Spleen (tissue), 11 donors: ENCODE data around the gene UGT2A1. TPM values are rescaled to one million over a fixed set of nuclear protein-coding genes. Genes with fewer than 3 reads are reported as not detected.

Experiments used
- DNase-seq: peaks from one replicate; pipeline ENCODE4 v3.0.0-alpha.2; 2020
- H3K27ac ChIP-seq, 8 donors: fragments of 200-600 bp; sonication (generic) in 7 of 8; 1 replicate in 4 of 8; 2 replicates in 4 of 8; pipeline versions ENCODE4 v1.5.0 to v1.8.0; 2016 to 2021; ENCODE audit warnings: inconsistent platforms in 4 of 8, mild to moderate bottlenecking in 4 of 8, moderate library complexity in 1 of 8
- H3K27me3 ChIP-seq, 7 donors: fragments of 200-600 bp; sonication (generic) in 6 of 7; replicated peaks in 1 of 7; 1 replicate in 4 of 7; 2 replicates in 3 of 7; pipeline versions ENCODE4 v1.5.0 to v1.8.0; 2016 to 2021; ENCODE audit warnings: inconsistent platforms in 3 of 7, mild to moderate bottlenecking in 1 of 7
- H3K36me3 ChIP-seq, 6 donors: fragments of 200-600 bp; sonication (generic) in 5 of 6; 1 replicate in 4 of 6; 2 replicates in 2 of 6; pipeline versions ENCODE4 v1.5.0 to v1.8.0; 2016 to 2021; ENCODE audit warnings: inconsistent platforms in 2 of 6
- H3K4me1 ChIP-seq, 6 donors: fragments of 200-600 bp; sonication (generic) in 5 of 6; 1 replicate in 3 of 6; 2 replicates in 3 of 6; pipeline versions ENCODE4 v1.5.0 to v1.8.0; 2016 to 2021; ENCODE audit warnings: inconsistent platforms in 3 of 6
- H3K4me3 ChIP-seq, 8 donors: fragments of 200-600 bp; sonication (generic) in 7 of 8; 1 replicate in 4 of 8; 2 replicates in 4 of 8; pipeline versions ENCODE4 v1.5.0 to v1.8.0; 2016 to 2021; ENCODE audit warnings: inconsistent platforms in 4 of 8, mild to moderate bottlenecking in 4 of 8, moderate library complexity in 2 of 8
- H3K9me3 ChIP-seq, 8 donors: fragments of 200-600 bp; sonication (generic) in 7 of 8; 1 replicate in 4 of 8; 2 replicates in 4 of 8; pipeline versions ENCODE4 v1.5.0 to v1.8.0; 2016 to 2021; ENCODE audit warnings: inconsistent platforms in 4 of 8
- CTCF ChIP-seq, 11 experiments: fragments of 200-600 bp in 7 of 11; fragments of 450-650 bp in 4 of 11; sonication (generic) in 4 of 11; IDR thresholded peaks in 8 of 11; conservative IDR thresholded peaks in 3 of 11; 1 replicate in 7 of 11; 2 replicates in 4 of 11; pipeline versions ENCODE4 v1.4.0 to v1.8.0; 2016 to 2021; ENCODE audit warnings: antibody characterized with exemption in 11 of 11, inconsistent platforms in 4 of 11, mild to moderate bottlenecking in 1 of 11
- POLR2A ChIP-seq, 3 donors: fragments of 450-650 bp; IDR thresholded peaks; one replicate each; pipeline ENCODE4 v1.5.1; 2017; ENCODE audit warnings: antibody characterized with exemption in 3 of 3, mild to moderate bottlenecking in 1 of 3
- POLR2AphosphoS5 ChIP-seq, 3 donors: sonication (generic); formaldehyde crosslinking; IDR thresholded peaks; one replicate each; pipeline ENCODE4 v1.5.1; 2017; ENCODE audit warnings: antibody characterized with exemption in 3 of 3
- WGBS, 5 donors: extraction: QIAGEN DNeasy Blood & Tissue Kit in 3 of 5; methylation state at CpG; one replicate each; pipeline versions ENCODE4 v1.1.5 to v1.1.7; 2013 to 2018; 5-methylcytosine and 5-hydroxymethylcytosine counted together
- intact Hi-C: fragments of 100-400 bp; cut with DNase I; formaldehyde crosslinking; loops from one replicate; pipeline ENCODE4 v1.15.0; 2023; ENCODE audit warnings: low total_unique reads
- polyA plus RNA-seq, 3 donors: library from polyadenylated mRNA; stranded (reverse); fragments of 200-250 nt; gene quantifications; one replicate each; pipeline ENCODE4 v1.2.1, GENCODE V29; 2013
- total RNA-seq, 7 donors: library from RNA; depleted of rRNA in 3 of 7; stranded (reverse); fragments of >200 nt in 3 of 7; fragmentation: NEBNext Ultra II Directional in 4 of 7; extraction: Animal tissue kit (Norgen Biotek cat#: 25700) in 4 of 7; gene quantifications; one replicate each; pipeline versions ENCODE4 v1.1.0 to v1.2.1, GENCODE V29; 2016 to 2021
- donor health status: healthy with polysubstance abuse.
- donor health status: DM: no; HTN: no; CAD: no; lungs with moderate emphysema.
- donor health status: DM: no; HTN: no; CAD: no.
- donor health status: Bipolar disorder and iron deficiency.
- donor health status: healthy.
- donor health status: DM: no; HTN: no; CAD: no.
- donor health status: DM: yes; HTN: yes; CAD: no.

The UGT2A1 gene
- total and polyA plus RNA-seq, 10 donors, result not detected

DNA sequence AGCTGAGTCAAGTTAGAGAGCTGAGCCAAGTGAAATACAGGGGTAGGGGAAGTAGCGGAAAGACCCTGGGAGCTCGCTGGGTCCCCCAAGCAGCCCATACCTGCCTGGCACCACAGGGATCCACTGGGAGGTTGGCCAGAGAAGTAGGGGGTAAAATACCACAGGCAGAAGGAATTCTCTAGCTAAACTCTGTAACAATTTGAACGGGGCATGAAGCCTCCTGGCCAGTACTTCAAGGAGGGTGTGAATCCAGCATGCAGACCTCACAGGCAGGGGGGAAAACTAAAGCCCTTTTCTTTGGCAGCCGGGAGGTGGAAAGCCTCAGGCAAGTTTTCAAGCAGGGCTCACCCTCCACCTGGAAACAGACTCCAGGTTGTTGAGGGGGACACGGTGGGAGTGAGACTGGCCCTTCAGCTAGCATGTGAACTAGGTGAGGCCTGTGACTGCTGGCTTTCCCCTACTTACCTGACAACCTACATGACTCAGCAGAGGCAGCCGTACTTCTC lies 3.7 kb upstream of the UGT2A1 start:
- no peaks in the 10 kb centered on the region for H3K4me1 ChIP-seq
- no peak for DNase-seq
- intact Hi-C loops, result no loop called here

GRCh38 chr4:69650872-69651271 lies 2.2 kb downstream of the UGT2A1 start:
- 52 to 91% (median 73%) methylated on average over 3 of the region's 3 CpGs for WGBS, 5 donors
- H3K9me3 ChIP-seq, result no peaks in the 10 kb centered on the region
- DNase-seq, result no peak
- intact Hi-C loops, result no loop called here
- H3K27me3 ChIP-seq, result no peaks in the 10 kb centered on the region
- no peak overlapping the region for H3K4me3 ChIP-seq
- no peaks in the 10 kb centered on the region for H3K36me3 ChIP-seq
- TF ChIP-seq CTCF (IDR thresholded peaks at IDR 0.05 in 8 of 11, conservative IDR thresholded peaks at IDR 0.05 in 3 of 11) (no peak), POLR2AphosphoS5 (IDR thresholded peaks at IDR 0.05) (no peak), POLR2A (IDR thresholded peaks at IDR 0.05) (no peak)
- H3K4me1 ChIP-seq, result no peaks in the 10 kb centered on the region
- no peak overlapping the region for H3K27ac ChIP-seq

More for the DNA sequence above, 3.7 kb upstream of the UGT2A1 start:
- WGBS, 5 donors, result 65 to 83% (median 77%) methylated on average over 5 to 6 of the region's 6 CpGs
- TF ChIP-seq POLR2A (IDR thresholded peaks at IDR 0.05), result no peak
- TF ChIP-seq CTCF (IDR thresholded peaks at IDR 0.05 in 8 of 11, conservative IDR thresholded peaks at IDR 0.05 in 3 of 11), result no peak
- no peak for TF ChIP-seq POLR2AphosphoS5 (IDR thresholded peaks at IDR 0.05)
- Histone ChIP-seq H3K9me3 (no peaks in the 10 kb centered on the region), H3K27ac (no peak overlapping the region), H3K27me3 (no peaks in the 10 kb centered on the region), H3K4me3 (no peak overlapping the region), H3K36me3 (no peaks in the 10 kb centered on the region)

DNA sequence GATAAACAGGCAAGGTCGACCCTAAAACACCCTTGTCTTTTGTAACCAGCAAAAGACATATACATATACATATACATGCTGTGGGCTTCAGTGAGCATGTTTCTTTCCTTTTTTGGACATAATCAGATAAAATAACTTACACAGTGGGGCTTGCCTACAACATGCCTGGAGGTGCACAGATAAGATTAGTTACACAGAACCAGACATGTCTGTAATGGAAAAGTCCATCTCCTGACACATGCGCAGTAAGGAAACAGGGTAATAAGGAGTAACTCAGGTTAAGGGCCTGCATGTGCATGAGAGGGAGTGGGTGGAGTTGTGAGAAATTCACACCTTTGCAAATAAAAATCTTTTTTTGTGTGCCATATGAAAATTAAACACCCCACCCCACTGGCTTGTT lies 3.4 kb downstream of the UGT2A1 start:
- Histone ChIP-seq H3K4me1 (no peaks in the 10 kb centered on the region), H3K27ac (no peak overlapping the region), H3K36me3 (no peaks in the 10 kb centered on the region), H3K27me3 (no peaks in the 10 kb centered on the region), H3K4me3 (no peak overlapping the region), H3K9me3 (no peaks in the 10 kb centered on the region)
- no peak for DNase-seq
- 71 to 87% (median 75%) methylated on average over 2 of the region's 2 CpGs for WGBS, 5 donors
- intact Hi-C loops, result no loop called here
- TF ChIP-seq POLR2AphosphoS5 (IDR thresholded peaks at IDR 0.05) (no peak), CTCF (IDR thresholded peaks at IDR 0.05 in 8 of 11, conservative IDR thresholded peaks at IDR 0.05 in 3 of 11) (no peak), POLR2A (IDR thresholded peaks at IDR 0.05) (no peak)

DNA sequence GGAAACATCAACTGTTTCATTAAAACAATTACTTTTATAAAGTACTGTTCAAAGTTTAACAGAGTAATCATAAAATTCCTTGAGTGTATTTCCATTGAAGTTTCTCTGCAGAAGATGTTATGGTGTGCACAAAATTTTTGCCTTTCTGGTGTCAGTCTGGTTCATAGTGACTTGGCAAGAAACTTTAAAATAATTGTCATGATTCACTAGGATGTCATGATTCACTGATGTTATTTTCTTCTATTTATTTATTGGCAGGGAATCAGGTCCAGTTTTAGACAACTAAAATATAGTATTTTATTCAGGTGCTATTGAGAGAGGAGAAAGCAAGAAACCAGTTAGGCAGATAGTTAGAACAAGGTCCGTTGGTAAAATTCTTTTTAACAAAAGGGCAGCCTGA lies 3.8 kb downstream of the UGT2A1 start:
- no peaks in the 10 kb centered on the region for H3K36me3 ChIP-seq
- H3K4me3 ChIP-seq, result no peak overlapping the region
- DNase-seq, result no peak
- WGBS, 5 donors, result 34 to 78% (median 64%) methylated on average over 1 of the region's 1 CpG
- no peaks in the 10 kb centered on the region for H3K4me1 ChIP-seq
- H3K9me3 ChIP-seq, result no peaks in the 10 kb centered on the region
- intact Hi-C loops, result no loop called here
- no peak for TF ChIP-seq POLR2AphosphoS5 (IDR thresholded peaks at IDR 0.05)
- no peak for TF ChIP-seq POLR2A (IDR thresholded peaks at IDR 0.05)
- TF ChIP-seq CTCF (IDR thresholded peaks at IDR 0.05 in 8 of 11, conservative IDR thresholded peaks at IDR 0.05 in 3 of 11), result no peak
- no peak overlapping the region for H3K27ac ChIP-seq
- no peaks in the 10 kb centered on the region for H3K27me3 ChIP-seq
